GM21515 (cell line): Measurements from ENCODE around the gene SLC35F1.
"Not testable (repeated sequence)": the region's sequence is repeated elsewhere in the genome, so short reads cannot be mapped to it uniquely, and the experiment has no call there.

Experiments used
- ATAC-seq: cut with Tn5 transposase; IDR thresholded peaks from one replicate; pipeline ENCODE4 v1.9.1; 2021; ENCODE audit not compliant: unreplicated experiment

SLC35F1 gene

DNA sequence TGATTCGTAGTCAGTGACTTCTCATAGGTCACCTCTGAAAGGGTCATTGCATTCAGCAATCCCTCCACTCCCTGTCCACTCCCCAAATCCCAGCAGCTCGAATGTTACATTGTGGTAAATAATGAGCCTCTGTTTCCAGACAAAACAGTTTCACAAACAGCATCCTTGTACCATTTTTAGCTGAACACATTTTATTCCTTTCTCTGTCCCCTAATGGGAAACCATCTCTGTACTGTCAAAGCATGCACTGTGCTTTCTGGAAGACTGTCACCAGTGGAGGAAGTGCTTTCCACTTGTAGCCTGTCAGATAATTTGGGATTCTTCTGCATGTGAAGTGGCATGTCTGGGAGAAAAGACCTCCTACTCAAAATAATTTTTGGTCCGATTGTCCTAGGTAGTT, 82.0 kb downstream of the SLC35F1 start:
- no peak for ATAC-seq

DNA sequence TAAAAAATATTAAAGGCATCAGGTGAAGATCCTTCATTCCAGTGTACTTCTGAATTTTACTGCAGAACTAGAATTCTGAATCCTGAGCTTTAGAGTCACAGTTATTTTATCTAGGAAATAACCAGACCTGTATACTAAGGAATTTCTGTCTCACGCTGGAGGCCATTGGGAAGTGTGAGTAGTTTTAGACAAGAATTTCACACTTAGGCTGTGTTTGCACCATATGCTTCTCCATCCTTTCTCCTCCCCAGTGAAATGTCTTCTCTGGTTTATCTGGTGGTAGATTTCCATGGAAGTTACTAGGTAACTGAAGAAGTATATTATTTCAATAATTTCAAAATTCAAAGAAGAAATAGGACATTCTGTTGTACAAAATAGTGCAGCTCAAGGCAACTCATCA, 83.1 kb downstream of the SLC35F1 start:
- no peak for ATAC-seq

DNA sequence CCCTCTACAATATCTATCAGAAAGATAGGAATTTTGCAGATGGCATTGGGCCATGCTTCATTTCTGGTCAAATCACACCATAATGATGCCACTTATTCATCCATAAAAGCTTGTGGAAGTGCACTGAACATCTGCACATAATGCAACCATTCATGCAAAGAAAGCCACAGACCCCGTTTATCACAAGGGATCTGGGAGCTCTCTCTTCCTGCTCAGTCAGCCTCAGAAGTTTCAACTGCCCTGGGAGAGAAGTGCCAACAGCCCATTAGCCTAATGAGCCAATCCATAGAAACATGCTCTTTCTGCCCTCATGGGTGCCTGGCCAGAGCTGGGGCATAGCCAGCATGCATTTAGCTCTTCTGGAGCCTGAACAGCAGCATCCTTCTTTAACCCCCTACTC, 85.8 kb downstream of the SLC35F1 start:
- no peak for ATAC-seq

DNA sequence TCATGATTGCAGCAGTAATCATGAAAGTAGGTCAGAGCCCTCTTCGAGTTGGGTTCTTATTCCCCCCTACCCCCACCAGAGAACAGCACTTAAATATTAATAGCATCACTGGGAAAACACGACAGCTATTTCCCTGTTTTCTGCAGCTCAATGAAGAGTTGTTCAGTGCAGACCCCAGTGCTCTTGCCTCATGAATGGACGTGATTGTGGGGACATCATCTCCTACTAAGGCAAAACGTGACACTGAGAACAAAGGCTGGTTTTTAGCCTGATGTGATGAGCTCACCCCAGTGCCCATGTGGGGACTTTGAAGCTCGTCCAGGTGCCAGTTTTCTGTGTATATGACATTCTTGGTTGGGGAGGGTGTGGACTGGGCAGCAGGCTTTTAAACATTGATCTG, 105.9 kb downstream of the SLC35F1 start:
- ATAC-seq, result no peak

DNA sequence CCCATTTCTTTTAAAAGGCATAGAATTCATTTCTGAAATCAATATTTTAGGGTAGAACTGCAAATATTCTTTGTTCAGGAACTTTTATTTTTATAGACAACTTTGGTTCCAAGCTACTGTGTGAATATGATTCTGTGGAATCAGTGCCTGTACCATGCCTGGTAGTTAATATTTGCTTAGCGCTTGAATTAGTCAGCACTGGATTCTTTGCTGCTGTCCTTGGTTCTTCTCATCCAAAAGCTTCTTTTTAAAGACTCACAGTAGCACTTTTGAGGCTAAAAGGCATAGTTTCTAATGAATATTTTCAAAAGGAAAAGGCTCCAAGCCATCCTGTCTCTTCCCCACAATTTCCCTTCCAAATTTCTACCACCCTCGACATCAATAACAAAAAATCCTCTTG, 109.5 kb downstream of the SLC35F1 start:
- no peak for ATAC-seq

DNA sequence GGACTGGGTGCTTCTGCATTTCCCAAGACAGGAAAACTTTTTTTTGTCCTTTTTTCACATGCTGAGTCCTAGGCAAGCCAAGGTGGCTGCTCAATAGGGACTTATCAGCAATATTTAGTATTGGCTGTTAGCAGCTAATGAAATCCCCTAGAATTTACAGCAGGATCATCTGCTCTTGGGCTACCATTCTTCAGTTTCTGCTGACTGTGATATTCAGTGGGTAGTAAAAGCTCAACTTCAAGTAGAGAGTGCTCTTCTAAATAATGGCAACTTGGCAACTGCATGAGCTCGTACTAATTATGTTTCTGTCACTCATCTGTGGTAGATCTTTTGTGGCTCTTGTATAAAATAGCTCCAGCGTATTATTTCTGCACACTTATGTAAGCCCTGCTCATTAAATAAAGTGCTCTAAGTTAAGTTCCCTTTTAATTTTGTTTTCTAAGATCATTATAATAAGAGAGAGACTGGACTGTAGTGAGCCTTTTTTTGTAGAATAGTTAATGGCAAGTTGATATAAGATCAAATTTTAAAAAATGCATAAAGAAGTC, 110.3 kb downstream of the SLC35F1 start:
- no peak for ATAC-seq

DNA sequence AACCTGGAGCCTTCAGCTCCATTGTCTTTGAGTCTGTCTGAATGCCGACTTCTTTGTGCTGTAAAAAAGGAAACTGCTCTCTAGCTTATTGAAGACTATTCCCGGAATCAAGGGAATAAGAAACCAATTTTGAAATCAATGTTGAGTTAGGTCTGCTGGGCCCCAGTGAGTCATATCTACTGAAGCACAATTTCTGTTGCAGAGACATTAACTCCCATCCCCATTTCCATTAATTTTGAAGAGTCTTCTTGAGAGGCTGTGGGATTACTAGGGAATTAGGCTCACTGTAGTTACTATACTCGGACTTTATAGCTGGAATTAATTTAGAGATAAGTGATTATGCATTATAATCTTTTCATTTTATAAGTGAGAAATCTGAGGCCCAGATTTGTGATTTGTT, 116.7 kb downstream of the SLC35F1 start:
- no peak for ATAC-seq

DNA sequence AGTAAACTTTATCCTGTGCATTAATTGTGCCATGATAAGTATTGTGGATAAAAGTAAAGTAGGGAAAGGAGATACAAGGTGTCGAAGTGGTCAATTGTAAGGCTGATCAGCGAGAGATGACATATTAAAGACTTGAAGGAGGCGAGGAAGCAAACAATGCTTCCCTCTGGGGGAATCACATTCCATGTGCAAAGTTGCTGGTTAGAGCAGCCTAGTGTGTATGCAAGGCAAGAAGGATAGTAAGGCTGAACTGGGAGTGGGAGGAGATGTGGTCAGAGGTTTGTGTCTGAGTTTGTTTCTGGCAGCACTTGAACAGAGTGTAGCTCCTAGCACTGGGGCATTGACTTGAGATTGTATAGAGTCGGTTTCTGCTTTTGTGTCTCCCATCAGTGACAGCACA, 122.9 kb downstream of the SLC35F1 start:
- ATAC-seq, result no peak

DNA sequence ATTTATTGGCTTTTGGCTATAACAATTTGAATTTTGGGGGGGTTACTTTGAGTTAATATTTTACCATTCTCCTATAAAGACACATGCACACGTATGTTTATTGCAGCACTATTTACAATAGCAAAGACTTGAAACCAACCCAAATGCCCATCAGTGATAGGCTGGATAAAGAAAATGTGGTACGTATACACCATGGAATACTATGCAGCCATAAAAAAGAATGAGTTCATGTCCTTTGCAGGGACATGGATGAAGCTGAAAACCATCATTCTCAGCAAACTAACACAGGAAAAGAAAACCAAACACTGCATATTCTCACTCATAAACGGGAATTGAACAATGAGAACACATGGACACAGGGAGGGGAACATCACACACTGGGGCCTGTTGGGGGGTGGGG, 130.4 kb downstream of the SLC35F1 start:
- ATAC-seq, result not testable (repeated sequence)

DNA sequence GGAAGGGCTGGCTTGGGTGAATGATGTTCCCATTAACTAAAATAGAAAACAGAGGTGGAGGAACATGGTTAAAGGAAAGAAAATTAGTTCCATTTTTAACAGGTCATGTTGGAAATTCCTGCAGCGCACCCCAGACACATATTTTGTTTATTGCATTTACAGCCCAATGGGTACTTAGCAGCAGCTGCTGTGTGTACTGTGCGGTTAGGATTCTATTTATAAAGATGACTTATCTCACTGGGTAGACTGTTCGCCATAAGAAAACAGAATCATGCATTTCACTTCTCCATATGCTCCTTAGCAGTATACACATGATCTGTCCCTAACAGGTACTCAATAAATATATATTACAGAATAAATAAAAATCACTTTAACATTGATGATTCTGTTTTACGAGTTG, 135.8 kb downstream of the SLC35F1 start:
- no peak for ATAC-seq

DNA sequence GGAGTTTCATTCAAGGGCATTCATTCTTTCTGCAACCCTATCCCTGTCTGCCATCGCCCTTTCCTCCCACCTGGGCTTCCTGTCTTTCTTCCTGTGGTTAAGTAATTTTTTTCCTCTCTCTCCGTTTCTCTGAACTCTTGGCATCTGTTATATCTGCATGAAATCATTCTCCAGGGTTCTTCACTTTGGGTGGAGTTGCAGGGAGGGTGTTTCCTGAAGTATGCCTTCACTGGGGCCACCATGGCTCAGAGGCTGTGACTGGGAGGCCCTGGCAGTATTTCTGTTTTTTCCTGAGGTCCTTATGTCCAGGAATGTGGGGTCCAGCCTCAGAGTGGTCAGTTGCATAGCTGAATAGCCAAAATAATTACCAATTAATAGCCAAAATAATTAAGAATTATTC, 137.2 kb downstream of the SLC35F1 start:
- ATAC-seq, result no peak

DNA sequence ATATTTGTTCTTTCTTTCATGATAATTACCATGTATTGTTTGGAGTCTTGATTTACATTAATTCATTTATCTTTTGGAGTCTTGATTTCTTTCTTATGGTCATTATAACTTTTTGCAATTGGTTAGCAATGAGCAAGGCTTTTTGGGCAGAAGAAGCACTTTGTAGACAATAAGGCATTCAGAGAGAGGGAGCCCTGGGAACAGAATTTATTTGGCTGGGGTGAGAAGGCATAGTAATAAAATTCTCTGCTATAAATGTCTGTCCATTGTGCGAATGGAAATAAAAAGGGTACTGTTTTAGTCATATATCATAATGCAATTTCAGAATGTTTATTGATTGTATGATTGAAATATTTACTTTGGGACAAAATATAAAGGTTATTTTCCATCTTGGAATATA, 147.0 kb downstream of the SLC35F1 start:
- ATAC-seq, result no peak

DNA sequence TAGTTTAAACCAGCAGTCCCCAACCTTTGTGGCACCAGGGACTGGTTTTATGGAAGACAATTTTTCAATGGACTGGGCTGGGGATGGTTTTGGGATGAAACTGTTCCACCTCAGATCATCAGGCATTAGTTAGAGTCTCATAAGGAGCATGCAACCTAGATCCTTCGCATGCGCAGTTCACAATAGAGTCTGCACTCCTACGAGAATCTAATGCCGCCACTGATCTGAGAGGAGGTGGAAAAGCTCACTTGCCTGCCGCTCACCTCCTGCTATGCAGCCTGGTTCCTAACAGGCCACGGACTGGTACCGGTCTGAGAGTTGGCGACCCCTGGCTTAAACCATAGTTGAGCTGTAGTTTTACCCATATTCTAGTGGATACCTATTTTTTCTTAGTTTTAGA, 154.6 kb downstream of the SLC35F1 start:
- no peak for ATAC-seq

DNA sequence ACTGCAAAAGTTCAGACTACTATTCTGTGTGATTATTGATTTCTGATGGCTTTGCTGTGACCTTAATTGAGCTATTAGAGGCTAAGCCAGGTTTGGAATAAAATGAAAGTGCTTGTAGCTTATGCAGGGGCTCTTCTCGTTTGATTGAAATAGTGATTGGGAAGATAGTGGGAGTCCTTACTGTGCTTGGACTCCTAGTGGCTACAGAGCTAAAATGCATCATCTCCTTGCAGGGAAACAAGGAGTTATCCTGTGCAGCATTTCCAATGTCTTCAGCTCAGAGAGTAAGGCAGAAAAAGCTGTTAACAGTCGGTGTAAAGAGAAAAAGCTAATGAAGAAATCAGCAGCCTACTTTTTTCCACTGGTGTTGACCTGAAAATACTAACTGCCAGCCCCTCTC, 173.5 kb downstream of the SLC35F1 start:
- no peak for ATAC-seq

DNA sequence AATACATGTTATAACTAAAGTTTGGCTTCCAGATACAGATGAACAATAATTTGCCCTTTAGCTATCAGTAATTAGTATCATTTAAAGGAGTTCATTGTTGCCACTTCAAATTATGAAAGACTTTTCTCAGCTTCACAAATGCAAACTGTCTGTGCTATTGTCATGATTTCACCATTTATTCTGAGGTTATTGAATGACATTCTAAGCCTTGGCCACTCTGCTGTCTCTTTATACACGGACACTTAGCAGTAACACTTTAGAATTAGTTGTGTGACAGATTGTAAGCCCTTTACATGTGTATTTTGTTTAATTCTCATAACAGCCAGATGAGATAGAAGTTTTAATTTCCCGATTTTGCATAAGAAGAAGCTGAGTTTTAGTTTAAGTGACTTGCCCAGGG, 176.6 kb downstream of the SLC35F1 start:
- ATAC-seq, result no peak

DNA sequence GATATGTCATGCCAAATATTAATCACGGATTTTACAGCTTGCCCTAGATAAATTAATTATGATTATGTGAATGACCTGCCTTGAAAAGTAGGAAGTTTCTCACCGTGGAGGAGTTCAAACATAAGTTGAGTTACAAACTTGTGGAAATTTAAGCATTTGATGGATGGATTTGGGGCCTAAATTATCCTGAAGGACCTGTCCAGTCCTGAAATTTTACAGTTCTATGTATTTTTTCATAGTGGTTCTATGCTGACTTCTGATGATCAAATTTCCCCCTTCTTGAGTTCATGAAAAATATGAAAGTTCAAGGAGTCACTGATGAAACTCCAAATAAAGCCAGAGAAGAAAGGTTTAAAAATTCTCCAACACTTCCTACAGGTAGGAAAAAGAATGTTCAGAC, 178.6 kb downstream of the SLC35F1 start:
- no peak for ATAC-seq

DNA sequence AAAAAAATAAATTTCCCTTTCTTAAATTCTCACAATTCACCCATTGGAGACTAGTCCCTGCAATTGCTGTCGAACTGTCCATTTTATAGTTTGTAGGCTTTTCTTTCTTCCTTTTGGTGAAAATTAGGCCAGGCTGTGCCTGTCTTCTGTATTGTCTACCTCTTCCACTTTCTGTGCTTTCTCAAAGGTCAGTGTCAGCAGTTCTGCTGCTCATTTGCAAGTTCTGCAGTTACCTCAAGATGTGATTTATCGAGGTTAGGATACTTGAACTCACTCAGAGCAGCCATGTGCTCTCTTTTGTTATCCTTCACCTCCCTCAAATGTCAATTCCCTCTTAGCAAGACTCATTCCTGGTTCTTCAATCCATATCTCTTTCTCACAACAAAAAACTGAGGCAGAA, 179.1 kb downstream of the SLC35F1 start:
- no peak for ATAC-seq

DNA sequence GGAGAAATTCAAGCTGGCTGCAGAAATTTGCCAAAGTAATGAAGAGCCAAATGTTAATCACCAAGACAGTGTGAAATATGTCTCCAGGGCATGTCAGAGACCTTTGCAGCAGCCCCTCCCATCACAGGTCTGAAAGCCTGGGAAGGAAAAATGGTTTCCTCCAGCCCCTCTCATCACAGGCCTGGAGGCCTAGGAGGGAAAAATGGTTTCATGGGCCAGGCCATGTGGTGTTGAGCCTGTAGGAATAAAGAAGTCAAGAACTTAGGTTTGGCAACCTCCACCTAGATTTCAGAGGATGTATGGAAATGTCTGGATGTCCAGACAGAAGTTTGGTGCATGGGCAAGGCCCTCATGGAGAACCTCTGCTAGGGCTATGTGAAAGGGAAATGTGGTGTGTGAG, 185.0 kb downstream of the SLC35F1 start:
- ATAC-seq, result no peak

DNA sequence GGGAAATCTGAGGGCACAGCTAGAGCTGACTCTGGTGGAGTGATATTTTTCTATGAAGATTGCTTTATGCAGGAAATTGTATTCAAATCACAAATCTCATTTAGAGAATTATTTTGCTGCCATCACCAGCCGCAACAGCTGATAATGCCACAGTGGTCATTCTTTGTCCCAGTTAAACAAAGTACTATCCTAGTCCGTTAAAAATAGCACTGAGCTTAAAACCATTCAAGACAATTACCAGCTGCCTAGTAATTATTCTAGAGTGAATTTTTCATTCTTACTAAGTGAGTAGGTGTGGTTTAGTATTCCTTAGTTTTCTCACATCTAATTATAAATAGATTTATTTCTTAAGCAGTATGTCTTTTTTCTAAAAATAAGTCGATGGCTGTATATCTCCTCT, 190.5 kb downstream of the SLC35F1 start:
- no peak for ATAC-seq

DNA sequence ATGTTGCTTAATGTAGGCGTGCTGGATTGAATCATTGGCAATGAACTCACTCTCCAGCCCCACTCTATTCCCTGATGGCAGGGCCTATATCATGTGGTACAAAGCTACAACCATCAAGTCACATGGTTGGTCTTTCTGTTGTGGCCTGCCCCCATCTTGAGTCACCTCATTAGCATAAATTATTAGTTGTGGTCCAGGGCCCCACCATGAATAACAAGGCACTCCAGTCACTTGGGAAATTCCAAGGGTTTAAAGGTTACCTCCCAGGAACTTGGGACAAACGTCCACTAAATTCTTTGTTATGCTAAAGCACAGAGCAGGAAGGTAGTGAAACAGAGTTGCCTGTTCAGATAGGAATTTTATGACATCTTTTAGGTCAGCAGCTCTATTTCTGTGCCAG, 193.7 kb downstream of the SLC35F1 start:
- no peak for ATAC-seq

DNA sequence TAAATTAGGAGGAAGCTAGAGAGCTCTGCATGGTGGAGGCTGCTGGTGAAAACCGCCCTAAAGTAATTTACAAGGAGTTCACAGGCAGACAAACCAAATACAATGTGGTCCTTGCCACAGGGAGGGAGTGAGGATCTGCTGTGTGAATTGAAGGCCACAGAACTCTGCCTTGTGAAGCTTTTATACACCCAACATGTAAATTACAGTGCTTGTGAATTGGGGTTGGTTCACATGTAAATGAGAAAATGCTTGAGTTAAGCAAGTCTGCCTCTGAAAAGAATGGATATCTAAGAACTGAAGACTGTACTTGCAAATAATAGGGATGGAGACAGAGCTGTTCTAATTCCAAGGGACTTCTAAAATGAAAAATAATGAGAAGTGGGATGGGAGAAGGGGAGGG, 194.2 kb downstream of the SLC35F1 start:
- ATAC-seq, result no peak

DNA sequence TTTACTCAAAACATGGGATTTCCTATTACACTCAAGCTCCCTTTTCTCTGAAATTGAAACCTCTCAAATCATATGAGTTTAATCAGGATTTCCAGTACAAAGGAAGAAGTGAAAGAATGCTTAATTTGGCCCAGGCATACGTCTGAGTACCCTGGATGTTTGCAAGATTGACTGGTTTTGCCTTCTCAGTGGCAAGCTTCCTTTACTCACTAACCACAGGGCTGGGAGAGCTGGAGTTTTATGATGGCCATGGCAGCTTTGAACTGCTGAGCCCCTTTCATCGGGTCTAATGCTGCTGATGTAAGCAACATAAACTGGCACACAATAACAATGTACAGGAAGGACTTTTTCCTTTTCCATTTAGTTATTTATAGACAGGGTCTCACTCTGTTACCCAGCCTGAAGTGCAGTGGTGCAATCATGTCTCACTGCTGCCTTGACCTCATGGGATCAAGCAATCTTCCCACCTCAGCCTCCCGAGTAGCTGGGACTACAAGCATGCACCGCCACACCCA, 194.8 kb downstream of the SLC35F1 start:
- no peak for ATAC-seq

DNA sequence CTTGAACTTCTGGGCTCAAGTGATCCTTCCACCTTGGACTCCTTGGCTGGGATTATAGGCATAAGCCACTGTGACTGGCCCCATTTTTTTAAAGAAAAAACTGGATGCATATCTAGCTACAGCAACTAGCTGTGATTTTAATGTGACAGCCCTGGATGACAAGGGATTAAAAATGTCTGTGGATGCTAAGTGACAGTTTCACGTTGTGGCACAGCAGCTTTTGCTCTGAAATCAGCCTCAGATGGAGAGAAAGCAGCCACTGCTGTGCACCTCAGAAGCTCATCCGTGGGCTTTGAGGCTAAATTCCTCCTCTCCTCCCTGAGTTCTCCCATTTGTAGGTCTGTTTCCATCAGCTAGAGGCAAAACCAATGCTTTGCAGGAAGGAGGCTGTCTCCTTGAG, 195.3 kb downstream of the SLC35F1 start:
- ATAC-seq, result no peak
